IPS-20b (cell line): ENCODE measurements around the gene AKT3.
"Not testable (repeated sequence)": the region's sequence is repeated elsewhere in the genome, so short reads cannot be mapped to it uniquely, and the experiment has no call there.

Source experiments
- H3K27ac ChIP-seq: one replicate; pipeline ENCODE4 v1.5.1; 2013; ENCODE audit warnings: low read length
- H3K27me3 ChIP-seq: 2 replicates; pipeline ENCODE4 v1.6.1; 2013; ENCODE audit warnings: mild to moderate bottlenecking, low read length, inconsistent platforms; ENCODE audit not compliant: insufficient read depth
- H3K36me3 ChIP-seq: 2 replicates; pipeline ENCODE4 v1.6.1; 2013; ENCODE audit warnings: low read depth, mild to moderate bottlenecking, inconsistent platforms, low read length, moderate library complexity; ENCODE audit not compliant: insufficient read depth
- H3K4me1 ChIP-seq: 2 replicates; pipeline ENCODE4 v1.6.1; 2013; ENCODE audit warnings: mild to moderate bottlenecking, control low read depth, inconsistent platforms, low read length, moderate library complexity; ENCODE audit not compliant: insufficient read depth
- H3K4me3 ChIP-seq: 2 replicates; pipeline ENCODE4 v1.5.1; 2013; ENCODE audit warnings: mild to moderate bottlenecking, low read length, inconsistent platforms
- H3K9ac ChIP-seq: 2 replicates; pipeline ENCODE4 v1.6.1; 2013; ENCODE audit warnings: low read depth, mild to moderate bottlenecking, inconsistent platforms, low read length, moderate library complexity
- H3K9me3 ChIP-seq: 2 replicates; pipeline ENCODE4 v1.6.1; 2013; ENCODE audit warnings: mild to moderate bottlenecking, low read depth, low read length, inconsistent platforms; ENCODE audit not compliant: insufficient read depth

AKT3 gene

GRCh38 chr1:243783714-243784113 lies 66.3 kb downstream of the AKT3 start:
- Histone ChIP-seq H3K9me3 (no peaks in the 10 kb centered on the region), H3K36me3 (no peaks in the 10 kb centered on the region), H3K9ac (no peak overlapping the region), H3K4me3 (no peak overlapping the region), H3K27me3 (no peaks in the 10 kb centered on the region), H3K4me1 (no peaks in the 10 kb centered on the region), H3K27ac (no peak overlapping the region)

- H3K27me3 ChIP-seq, H3K9me3 ChIP-seq, H3K9ac ChIP-seq, H3K27ac ChIP-seq, H3K4me3 ChIP-seq, H3K36me3 ChIP-seq, H3K4me1 ChIP-seq: not testable (repeated sequence)
Observed at GRCh38 chr1:243772361-243773050, 77.5 kb downstream of the AKT3 start.

DNA sequence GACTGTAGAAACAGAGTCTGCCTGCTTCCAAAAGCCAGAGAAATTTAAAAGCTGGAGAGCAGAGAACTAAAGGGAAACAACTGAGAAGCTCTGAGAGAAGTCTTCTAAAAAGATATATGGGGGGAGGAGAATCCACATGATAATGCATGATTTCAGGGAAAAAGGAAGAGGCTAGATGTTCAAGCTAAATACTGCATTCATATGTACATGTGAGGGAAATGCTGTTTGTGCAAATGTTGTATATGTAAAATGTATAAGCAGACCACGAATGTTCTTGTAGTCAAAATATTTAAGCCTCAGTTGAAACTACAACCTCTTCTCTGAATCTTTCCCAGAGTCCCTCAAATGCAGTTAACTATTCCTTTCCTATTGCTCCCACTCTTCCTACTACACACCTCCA lies 79.2 kb downstream of the AKT3 start:
- no peaks in the 10 kb centered on the region for H3K27me3 ChIP-seq
- H3K9ac ChIP-seq = no peak overlapping the region
- H3K4me3 ChIP-seq = no peak overlapping the region
- no peaks in the 10 kb centered on the region for H3K36me3 ChIP-seq
- no peak overlapping the region for H3K27ac ChIP-seq
- H3K9me3 ChIP-seq = no peaks in the 10 kb centered on the region
- peaks cover 9% of the 10 kb centered on the region for H3K4me1 ChIP-seq

- H3K9ac ChIP-seq = no peak overlapping the region
- H3K4me1 ChIP-seq = peaks cover 4% of the 10 kb centered on the region; the same call in 1 of the 2 replicates
- H3K9me3 ChIP-seq = no peaks in the 10 kb centered on the region
- no peaks in the 10 kb centered on the region for H3K36me3 ChIP-seq
- no peak overlapping the region for H3K27ac ChIP-seq
- no peaks in the 10 kb centered on the region for H3K27me3 ChIP-seq
- H3K4me3 ChIP-seq = no peak overlapping the region
Observed at GRCh38 chr1:243765676-243766075, 84.4 kb downstream of the AKT3 start.

DNA sequence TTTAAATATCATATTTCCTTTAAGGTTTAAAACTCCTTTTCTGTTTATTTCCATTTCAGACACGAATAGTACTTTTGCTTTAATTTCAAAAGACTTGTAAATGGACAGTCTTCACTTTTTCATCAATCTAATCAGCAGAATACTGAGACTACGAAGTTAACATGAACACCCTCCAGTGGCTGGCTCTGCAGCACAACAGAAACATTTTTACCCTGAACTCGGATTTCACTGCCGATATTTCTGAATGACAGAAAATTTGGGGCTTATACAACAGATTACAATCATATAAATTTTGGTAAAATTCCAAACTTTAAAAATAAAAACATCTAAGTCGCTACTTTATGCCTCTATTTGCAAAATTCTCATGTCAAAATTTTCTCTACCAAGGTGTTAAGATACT lies 86.2 kb downstream of the AKT3 start:
- Histone ChIP-seq H3K4me1 (peaks cover 3% of the 10 kb centered on the region; the same call in 1 of the 2 replicates), H3K4me3 (no peak overlapping the region), H3K9ac (no peak overlapping the region), H3K9me3 (no peaks in the 10 kb centered on the region), H3K36me3 (no peaks in the 10 kb centered on the region), H3K27me3 (no peaks in the 10 kb centered on the region), H3K27ac (no peak overlapping the region)

GRCh38 chr1:243758647-243759046 lies 91.4 kb downstream of the AKT3 start:
- no peaks in the 10 kb centered on the region for H3K36me3 ChIP-seq
- no peaks in the 10 kb centered on the region for H3K27me3 ChIP-seq
- no peak overlapping the region for H3K9ac ChIP-seq
- H3K4me1 ChIP-seq = no peaks in the 10 kb centered on the region
- no peak overlapping the region for H3K27ac ChIP-seq
- H3K9me3 ChIP-seq = no peaks in the 10 kb centered on the region
- H3K4me3 ChIP-seq = no peak overlapping the region

DNA sequence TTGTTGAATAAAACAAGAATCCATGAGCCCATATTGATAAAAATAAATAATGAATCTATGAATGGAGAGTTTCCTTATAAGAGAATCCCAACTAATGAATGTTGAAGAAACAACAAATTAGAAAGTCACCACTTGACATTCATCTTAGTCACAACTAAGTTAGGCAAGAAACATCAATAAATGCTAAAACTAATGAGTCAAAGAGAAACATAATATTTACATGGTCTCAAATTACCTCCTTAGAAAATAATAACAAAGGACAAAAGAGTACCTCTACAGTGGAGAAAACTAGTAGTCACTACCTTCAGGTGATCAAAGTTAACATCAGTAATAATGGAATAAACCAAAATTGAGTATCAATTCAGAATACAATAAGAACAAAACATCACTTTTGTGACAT lies 93.5 kb downstream of the AKT3 start:
- H3K36me3 ChIP-seq = no peaks in the 10 kb centered on the region
- H3K27me3 ChIP-seq = no peaks in the 10 kb centered on the region
- peaks cover 5% of the 10 kb centered on the region; the same call in 1 of the 2 replicates for H3K4me1 ChIP-seq
- no peak overlapping the region for H3K4me3 ChIP-seq
- no peaks in the 10 kb centered on the region for H3K9me3 ChIP-seq
- H3K27ac ChIP-seq = no peak overlapping the region
- no peak overlapping the region for H3K9ac ChIP-seq

- peaks cover 7% of the 10 kb centered on the region; the same call in 1 of the 2 replicates for H3K4me1 ChIP-seq
- no peak overlapping the region for H3K27ac ChIP-seq
- H3K4me3 ChIP-seq = no peak overlapping the region
- H3K9ac ChIP-seq = no peak overlapping the region
- no peaks in the 10 kb centered on the region for H3K27me3 ChIP-seq
- H3K9me3 ChIP-seq = no peaks in the 10 kb centered on the region
- no peaks in the 10 kb centered on the region for H3K36me3 ChIP-seq
Observed at GRCh38 chr1:243754348-243754747, 95.7 kb downstream of the AKT3 start.

DNA sequence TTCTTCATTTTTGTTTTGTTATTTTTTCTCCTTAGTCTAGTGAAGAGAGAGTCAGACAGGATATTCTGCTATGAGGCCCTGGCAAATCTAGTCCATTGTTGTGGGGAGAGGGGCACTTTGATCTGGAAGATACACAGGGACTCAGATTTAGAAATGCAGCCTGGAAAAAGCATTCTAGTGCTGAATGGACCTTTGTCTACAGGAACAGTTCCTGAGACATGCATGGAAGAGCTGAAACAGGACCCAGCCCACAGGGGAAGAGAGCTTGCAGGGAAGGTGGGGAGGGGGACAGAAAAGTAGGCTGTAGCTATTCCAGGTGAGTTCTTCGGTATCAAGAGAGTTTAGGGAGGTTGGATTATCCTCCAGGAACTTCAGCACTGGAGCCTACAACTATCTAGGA lies 98.5 kb downstream of the AKT3 start:
- Histone ChIP-seq H3K9me3 (no peaks in the 10 kb centered on the region), H3K27ac (no peak overlapping the region), H3K36me3 (no peaks in the 10 kb centered on the region), H3K27me3 (no peaks in the 10 kb centered on the region), H3K4me3 (no peak overlapping the region), H3K4me1 (peaks cover 25% of the 10 kb centered on the region), H3K9ac (no peak overlapping the region)

GRCh38 chr1:243748706-243749283 lies 101.2 kb downstream of the AKT3 start:
- Histone ChIP-seq H3K36me3 (no peaks in the 10 kb centered on the region), H3K4me3 (no peak overlapping the region), H3K27me3 (no peaks in the 10 kb centered on the region), H3K9me3 (no peaks in the 10 kb centered on the region), H3K4me1 (peaks cover 38% of the 10 kb centered on the region), H3K9ac (no peak overlapping the region; the same call in 1 of the 2 replicates), H3K27ac (no peak overlapping the region)

GRCh38 chr1:243748227-243748626 lies 101.8 kb downstream of the AKT3 start:
- Histone ChIP-seq H3K4me1 (peaks cover 38% of the 10 kb centered on the region), H3K27me3 (no peaks in the 10 kb centered on the region), H3K4me3 (no peak overlapping the region), H3K9me3 (no peaks in the 10 kb centered on the region), H3K9ac (no peak overlapping the region), H3K36me3 (no peaks in the 10 kb centered on the region), H3K27ac (no peak overlapping the region)

- Histone ChIP-seq H3K9me3 (no peaks in the 10 kb centered on the region), H3K27me3 (no peaks in the 10 kb centered on the region), H3K36me3 (no peaks in the 10 kb centered on the region), H3K4me3 (peak overlapping the region; percentile 39; the same call in 1 of the 2 replicates), H3K27ac (no peak overlapping the region), H3K9ac (no peak overlapping the region), H3K4me1 (peaks cover 34% of the 10 kb centered on the region)
Observed at GRCh38 chr1:243746751-243747150, 103.3 kb downstream of the AKT3 start.
